NB4 (cell line): ENCODE results near the gene XCR1.

Source experiments
- DNase-seq: peaks from one replicate; pipeline ENCODE4 v3.0.0; 2010; ENCODE audit warnings: low read depth
- H3K4me3 ChIP-seq: one replicate; pipeline ENCODE4 v1.5.1; 2011; ENCODE audit warnings: mild to moderate bottlenecking, low read depth, low read length, moderate library complexity
- MYC ChIP-seq: IDR thresholded peaks from 2 replicates; pipeline ENCODE4 v1.6.1; 2011; ENCODE audit warnings: low read depth, low read length
- POLR2A ChIP-seq: IDR thresholded peaks from 2 replicates; pipeline ENCODE4 v1.6.1; 2011; ENCODE audit warnings: mild to moderate bottlenecking; ENCODE audit not compliant: insufficient read length; ENCODE audit errors: extremely low read depth
- TF ChIP-seq, protein P1 (sequence below): IDR thresholded peaks from one replicate; pipeline ENCODE4 v1.5.1; 2012; ENCODE audit warnings: low read depth, low read length
- TF ChIP-seq, protein P2 (sequence below): IDR thresholded peaks from 2 replicates; pipeline ENCODE4 v1.6.1; 2011; ENCODE audit warnings: low read depth, low read length

Gene XCR1

DNA sequence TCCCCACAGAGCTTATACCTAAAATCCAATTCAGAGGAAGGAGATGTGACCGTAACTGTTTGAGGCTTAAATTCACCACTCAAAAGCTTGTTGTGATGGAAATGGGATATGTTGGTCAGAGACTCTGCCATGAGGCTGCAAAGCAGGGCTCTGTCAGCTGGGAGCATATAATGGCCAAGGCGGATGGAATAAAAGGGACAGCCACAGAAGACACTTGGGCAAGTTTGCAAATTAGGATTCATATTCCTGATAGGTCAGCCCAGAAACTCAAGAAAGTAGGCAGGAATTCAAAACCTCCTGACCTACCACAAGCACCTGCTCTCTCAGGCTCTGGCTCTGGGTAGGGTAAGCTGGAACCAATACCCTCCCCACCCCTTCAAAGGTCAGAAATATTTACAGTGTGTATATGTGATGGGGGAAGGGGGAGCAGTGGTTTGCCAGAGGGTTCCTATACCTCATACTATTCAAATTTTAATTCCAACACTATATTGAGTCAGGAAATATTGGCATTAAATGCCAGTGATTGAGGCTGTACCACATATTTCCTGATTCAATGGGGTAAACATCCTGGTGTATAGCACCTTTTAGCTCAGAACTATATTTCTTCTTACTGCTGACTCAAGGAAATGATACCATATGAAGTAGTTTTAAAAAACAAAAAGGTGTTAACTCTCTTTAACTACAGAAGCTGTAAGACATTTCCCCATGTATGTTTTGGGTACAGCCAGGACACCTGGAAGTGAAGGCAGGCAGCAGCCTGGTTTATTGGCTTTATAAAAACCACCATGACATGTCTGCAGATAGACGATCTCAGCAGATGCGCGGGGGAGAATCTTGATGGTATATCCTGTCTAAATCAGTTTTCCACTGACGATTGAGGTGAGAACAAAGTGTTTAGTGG is 50.8 kb downstream of the XCR1 start:
- DNase-seq, result no peak
- no peak overlapping the region for H3K4me3 ChIP-seq
- TF ChIP-seq POLR2A (no peak), MYC (no peak)
- TF ChIP-seq, protein P1, sequence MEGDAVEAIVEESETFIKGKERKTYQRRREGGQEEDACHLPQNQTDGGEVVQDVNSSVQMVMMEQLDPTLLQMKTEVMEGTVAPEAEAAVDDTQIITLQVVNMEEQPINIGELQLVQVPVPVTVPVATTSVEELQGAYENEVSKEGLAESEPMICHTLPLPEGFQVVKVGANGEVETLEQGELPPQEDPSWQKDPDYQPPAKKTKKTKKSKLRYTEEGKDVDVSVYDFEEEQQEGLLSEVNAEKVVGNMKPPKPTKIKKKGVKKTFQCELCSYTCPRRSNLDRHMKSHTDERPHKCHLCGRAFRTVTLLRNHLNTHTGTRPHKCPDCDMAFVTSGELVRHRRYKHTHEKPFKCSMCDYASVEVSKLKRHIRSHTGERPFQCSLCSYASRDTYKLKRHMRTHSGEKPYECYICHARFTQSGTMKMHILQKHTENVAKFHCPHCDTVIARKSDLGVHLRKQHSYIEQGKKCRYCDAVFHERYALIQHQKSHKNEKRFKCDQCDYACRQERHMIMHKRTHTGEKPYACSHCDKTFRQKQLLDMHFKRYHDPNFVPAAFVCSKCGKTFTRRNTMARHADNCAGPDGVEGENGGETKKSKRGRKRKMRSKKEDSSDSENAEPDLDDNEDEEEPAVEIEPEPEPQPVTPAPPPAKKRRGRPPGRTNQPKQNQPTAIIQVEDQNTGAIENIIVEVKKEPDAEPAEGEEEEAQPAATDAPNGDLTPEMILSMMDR, result no peak
- TF ChIP-seq, protein P2, sequence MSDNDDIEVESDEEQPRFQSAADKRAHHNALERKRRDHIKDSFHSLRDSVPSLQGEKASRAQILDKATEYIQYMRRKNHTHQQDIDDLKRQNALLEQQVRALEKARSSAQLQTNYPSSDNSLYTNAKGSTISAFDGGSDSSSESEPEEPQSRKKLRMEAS, result no peak

GRCh38 chr3:45975686-45976085 is 51.6 kb downstream of the XCR1 start:
- no peak for DNase-seq
- TF ChIP-seq, protein P1, result no peak
- TF ChIP-seq, protein P2, result no peak
- TF ChIP-seq POLR2A (no peak), MYC (no peak)
- no peak overlapping the region for H3K4me3 ChIP-seq

GRCh38 chr3:45974686-45975085 is 52.6 kb downstream of the XCR1 start:
- TF ChIP-seq, protein P2, result no peak
- TF ChIP-seq POLR2A (no peak), MYC (no peak)
- TF ChIP-seq, protein P1, result no peak
- DNase-seq, result no peak

DNA sequence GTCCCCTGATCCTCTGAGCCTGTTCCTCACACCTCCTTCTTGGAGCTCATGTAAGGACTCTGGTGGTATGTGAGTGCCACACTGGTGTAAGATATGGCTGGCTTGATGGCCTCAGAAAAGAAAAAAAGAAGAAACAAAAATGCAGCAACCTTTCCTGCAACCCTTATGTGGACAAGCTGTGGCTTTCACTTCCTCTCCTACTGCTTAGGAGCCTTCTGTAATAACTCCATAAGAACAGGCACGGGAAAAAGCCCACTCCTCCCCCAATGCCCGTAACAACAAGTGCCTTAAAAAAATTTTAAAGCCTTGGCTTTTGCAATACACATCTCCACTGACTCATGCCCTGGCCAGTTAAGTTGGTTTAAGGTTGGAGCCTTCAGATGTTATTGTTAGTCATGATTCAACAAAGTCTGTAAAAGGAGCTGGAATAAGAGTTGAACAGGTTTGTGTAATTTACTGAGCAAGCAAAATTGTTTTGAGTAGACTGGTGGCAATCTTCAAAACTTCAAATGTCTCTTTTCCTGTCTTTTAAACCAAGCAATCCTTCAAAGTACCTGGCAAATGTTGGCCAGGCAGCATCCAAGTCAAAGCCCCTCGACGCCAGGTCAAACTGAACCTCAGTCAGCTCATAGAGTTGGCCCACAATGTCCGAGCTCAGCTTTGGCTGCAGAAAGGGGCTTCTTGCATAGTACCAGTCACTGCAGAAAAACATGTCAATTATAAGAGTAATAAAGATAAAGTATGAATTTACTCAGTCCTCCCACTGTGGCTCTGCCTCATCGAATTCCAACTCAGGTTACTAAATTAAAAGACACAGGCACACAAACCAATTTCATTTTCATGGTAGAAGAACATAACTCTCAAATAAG is 54.5 kb downstream of the XCR1 start:
- DNase-seq, result peak; percentile 97
- TF ChIP-seq MYC (peak; percentile 38), POLR2A (no peak)
- TF ChIP-seq, protein P2, result peak; percentile 32; the same call in 1 of the 2 replicates
- TF ChIP-seq, protein P1, result no peak
- H3K4me3 ChIP-seq, result no peak overlapping the region

More at GRCh38 chr3:45974686-45975085, 52.6 kb downstream of the XCR1 start:
- H3K4me3 ChIP-seq, result no peak overlapping the region

DNA sequence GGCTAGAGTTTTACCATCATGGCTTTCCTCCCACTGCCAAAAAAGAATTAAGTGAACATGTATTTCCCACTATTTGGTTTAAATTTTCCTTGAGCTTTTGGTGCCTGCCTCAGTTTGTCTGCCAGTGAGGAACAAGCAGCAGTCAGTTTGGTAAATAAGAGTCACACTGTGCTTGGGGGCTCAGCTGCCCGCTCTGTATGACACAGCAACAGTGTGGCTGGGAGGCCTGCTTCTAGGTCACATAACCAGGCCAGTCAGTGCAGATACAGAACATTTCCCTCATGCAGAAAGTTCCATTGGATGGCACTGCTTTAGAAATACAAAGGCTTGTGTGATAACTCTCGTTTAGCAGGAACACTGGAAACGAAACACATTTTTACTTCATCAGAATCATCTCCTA is 57.3 kb downstream of the XCR1 start:
- TF ChIP-seq, protein P2, result no peak
- TF ChIP-seq, protein P1, result no peak
- TF ChIP-seq MYC, result no peak
- TF ChIP-seq POLR2A, result no peak
- no peak overlapping the region for H3K4me3 ChIP-seq
- no peak for DNase-seq
